Measurements from ENCODE around the gene TACSTD2.
A peak's percentile ranks its signal among the peaks of the same experiment; 100 is the strongest.
"Not testable (repeated sequence)": the region's sequence is repeated elsewhere in the genome, so short reads cannot be mapped to it uniquely, and the experiment has no call there.

TACSTD2 gene

DNA sequence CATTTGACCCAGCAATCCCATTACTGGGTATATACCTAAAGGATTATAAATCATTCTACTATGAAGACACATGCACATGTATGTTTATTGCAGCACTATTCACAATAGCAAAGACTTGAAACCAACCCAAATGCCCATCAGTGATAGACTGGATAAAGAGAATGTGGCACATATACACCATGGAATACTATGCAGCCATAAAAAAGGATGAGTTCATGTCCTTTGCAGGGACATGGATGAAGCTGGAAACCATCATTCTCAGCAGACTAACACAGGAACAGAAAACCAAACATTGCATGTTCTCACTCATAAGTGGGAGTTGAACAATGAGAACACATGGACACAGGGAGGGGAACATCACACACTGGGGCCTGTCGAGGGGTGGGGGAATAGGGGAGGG is 13.3 kb downstream of the TACSTD2 start:
- DNase-seq (ENCODE audit: low read depth) = not testable (repeated sequence)

DNA sequence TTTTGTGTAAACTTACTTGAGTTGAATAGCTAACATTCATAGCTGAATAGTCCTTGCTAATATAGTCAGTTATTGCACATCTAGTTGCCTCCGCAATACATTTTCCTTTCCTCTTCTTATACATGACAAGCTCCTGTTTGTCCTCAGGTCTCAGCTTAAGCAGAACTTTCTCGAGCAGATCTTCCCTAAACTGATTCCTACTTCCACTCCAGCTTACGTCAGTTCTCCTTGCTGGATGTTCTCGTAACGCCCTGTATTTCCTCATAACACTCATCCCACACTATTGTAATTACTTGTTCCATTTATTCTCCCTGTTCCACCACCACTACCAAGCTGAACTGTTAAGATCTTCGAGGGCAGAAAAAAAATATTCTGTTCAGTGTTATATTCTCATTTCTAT is 15.4 kb downstream of the TACSTD2 start:
- DNase-seq (ENCODE audit: low read depth) = no peak

DNA sequence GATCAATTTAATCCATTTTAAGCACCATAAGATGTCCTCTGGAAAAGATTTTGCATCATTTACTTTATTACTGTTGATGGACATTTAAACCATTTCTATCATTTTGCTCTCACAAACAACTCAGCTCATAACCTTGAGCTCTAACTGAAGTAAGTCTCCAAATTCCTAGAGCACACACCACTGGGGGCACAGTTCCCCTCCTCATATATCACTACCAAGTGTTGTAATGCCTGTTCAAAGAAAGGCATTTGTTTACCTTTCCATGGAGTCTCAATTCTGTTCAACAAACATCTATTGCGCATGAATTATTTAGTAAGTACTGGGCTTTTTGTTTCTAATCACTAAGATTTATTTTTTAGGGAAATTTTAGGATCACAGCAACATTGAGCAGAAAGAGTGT is 21.7 kb downstream of the TACSTD2 start:
- DNase-seq (ENCODE audit: low read depth) = no peak

DNA sequence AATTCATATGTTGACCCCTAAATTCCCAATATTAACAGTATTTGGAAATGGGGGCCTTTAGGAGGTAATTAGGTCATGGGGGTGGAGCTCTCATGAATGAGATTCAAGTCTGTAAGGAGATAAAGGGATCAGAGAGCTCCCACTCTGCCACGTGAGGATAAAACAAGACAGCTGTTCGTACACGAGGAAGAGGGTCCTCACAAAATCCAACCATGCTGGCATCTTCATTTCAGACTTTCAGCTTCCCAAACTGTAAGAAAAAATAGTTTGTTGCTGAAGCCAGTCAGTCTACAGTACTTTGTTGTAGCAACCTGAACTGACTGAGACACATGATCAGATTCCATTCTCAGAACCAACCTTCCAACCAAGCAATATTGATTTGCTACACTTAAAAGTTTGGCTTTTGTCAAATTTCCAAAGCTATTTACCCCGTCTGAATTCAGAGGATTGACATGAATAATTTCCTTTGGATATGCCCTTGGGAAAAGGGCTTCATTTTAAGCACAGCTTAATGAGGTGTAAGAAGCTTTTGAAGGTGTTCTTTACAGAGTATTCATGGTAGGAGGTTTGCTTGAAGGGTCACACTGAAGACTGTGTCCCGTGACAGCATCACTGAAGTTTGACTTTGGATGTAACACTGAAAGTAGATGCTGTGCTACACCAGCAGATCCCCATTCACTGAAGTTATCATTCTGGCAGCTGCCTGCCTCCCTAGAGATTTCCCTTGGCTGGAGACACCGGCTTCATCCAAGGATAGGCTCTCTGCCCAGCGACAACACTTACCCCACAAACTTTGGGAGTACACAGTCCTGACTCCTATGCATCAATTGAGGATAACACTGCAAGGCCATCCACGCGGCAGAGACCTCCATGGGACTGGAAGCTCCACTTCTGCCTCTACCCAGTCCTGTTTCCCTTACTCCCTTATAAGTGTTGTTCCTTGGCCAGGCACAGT is 25.6 kb downstream of the TACSTD2 start:
- DNase-seq (ENCODE audit: low read depth) = no peak

DNA sequence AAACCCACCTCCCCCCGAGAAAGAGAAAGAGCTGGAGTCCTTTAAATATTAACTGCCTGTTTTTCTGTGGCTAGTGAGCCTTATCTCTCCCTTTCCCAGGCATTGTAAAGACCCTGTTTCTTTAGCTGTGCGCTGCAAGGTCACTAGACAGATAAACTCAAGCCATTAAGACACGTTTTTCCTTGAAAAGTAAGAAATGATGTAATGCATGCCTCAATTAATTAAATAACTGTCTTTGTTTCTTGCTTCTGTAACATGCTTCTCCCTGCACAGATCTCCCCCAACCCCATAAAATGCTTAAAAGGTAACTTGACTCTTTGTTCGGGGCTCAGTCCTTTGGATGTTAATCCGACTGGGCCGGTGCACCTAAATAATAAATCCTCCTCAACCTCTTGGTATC is 27.8 kb downstream of the TACSTD2 start:
- not testable (repeated sequence) for DNase-seq (ENCODE audit: low read depth)

DNA sequence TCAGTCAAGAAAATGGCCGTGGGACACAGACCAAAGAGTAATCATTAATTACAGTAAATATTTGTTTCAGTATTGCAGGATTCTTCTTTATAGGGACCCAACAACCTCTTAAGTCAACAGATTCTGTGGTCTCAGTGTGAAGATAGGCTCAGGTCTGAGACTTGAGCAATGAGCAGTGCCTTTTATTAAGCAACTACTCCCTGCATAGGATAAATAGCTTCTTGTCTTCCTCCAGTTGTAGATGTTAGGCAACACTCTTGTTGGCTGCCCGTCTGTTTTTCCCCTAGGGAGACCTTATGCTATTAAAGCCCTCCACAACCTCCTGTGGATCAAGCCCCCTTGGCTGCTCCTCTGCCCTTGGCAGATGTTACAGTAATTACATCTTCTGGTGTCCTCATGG is 28.7 kb downstream of the TACSTD2 start:
- no peak for DNase-seq (ENCODE audit: low read depth)

DNA sequence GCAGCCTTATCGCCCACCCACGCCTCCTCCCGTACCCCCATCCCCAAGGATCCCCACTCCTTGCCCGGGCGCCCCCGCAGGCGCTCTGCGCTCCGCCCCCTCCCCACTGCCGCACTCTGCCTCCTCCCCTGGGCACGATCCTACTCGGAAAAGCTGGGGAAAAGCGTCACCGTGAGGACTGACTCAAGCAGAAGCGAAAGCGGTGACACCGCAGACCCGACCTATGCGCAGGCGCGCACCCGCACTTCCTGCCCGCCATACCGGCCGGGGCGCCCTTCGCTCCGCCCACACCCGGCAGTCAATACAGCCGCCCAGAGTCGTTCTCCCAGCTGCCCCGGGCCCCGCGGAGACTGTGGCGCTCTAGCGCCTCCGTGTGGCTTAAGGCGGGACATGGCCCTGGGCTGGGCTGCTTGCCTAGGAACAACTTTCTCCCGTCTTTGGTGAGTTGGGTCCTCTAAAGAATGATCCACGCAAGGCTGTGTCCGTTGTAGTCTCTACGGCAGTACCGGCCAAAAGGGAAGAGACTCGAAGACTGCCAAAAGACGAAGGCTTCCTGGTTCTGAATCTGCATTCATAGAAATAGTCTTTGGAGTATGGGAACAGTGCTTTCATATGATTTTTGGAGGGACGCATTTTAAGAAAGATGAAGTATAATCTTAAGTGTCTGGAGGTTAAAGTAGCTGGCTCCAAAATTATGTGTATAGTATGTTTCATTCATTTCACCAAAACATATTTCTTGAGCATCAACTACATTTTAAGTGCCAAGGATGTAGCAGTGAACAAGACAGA is 30.3 kb downstream of the TACSTD2 start, which contains the start of gene OMA1:
Gene OMA1 (minus strand): TSS at position 207 of the 789 bp plus-strand sequence. CDS start 7,432 bp downstream, outside the sequence.
- DNase-seq (ENCODE audit: low read depth) = peak; percentile 96

DNA sequence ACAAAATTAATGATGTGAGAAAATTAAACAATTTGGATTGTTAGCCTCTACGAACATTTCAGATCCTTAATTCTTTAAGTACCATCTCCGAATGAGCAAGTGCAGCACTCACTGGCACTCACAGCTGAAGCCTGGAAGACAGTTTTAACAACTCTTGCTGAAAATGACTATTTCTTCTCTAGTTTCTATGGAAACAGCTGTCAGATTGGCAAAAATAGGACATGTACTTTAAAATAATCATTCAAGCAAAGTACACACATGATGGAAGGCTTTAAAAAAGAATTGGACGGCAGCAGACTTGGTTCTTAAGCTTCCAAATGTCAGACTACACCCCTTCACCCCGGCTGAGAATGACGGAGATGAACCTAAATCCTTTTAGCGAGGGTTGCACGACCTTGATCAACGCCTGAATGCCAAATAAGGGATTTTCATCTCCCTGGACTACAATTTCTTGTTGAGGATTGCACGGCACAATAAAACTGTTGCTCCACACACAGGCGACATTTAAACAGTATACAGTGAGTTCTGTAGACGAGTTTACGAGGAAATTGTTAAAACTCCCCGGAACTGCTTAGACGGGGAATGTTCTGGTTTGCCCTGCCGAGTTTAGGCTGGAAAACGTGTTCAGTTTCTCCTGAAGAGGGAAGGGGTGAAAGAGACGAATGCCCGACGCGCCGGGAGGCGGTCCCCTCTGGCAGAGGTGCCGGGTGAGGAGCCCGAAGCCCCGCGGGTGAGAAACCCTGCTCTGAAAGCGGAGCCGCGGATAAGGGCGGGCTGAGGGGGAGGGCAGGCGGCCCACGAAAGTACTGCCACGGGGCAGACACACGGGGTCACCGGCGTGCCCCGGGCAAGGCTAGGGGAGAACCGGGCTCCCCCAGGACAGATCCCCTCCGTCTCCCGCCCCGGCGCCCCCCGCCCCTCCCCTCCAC is 31.2 kb downstream of the TACSTD2 start:
- DNase-seq (ENCODE audit: low read depth) = peak; percentile 54

DNA sequence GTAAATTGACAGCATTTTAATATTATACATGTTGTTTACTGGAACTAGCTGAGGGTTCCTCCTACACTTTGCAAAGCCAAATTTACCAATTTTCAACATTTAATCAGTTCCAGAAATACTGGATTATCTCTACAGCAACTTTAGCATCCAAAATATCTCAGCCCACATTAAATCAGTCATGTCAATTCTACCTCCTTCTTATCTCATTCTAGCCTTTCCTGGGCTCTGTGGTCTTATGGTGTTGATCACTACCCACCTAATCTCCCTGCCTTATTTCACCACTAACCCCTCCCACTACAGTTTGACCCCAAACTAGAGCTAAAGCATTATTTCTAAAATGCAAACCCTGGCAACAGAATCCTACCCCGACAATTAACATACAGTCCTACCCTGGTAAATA is 33.8 kb downstream of the TACSTD2 start:
- no peak for DNase-seq (ENCODE audit: low read depth)

DNA sequence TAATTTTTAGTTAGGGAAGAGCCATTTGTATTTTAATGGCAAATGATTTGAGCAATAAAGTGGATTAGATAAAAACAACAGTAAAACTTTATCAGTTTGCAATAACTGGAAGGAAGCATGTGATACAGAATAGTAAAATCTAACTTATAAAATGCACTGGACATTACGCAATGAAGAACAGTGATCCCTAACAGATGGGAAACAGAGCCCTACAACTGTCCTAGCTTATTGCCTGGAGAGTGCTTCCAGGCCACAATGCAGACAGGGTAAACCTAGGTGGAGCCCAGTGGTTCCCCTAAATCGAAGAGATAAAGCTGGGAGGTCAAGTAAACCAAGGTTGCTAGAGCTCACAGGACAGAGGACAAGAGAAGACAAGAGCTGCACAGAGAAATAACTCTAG is 37.5 kb downstream of the TACSTD2 start:
- no peak for DNase-seq (ENCODE audit: low read depth)

DNA sequence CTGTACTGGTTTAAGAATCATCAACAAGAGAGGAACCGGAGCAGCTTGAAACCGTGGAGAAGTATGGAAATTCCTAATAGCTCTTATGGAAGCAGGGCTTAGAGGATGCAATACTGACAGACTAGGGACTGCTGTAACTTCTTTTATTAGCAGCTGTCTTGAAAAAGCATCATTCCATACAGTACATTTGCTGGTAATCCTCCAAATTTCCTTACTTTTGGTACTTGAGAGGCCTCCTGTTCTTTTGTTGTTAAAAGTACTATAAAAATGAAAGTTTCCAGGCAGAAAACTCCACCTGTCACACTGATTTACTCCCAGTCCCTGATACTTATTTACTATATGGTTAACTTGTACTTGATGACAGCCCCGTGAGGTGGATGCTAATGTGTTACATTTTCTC is 38.2 kb downstream of the TACSTD2 start:
- no peak for DNase-seq (ENCODE audit: low read depth)

DNA sequence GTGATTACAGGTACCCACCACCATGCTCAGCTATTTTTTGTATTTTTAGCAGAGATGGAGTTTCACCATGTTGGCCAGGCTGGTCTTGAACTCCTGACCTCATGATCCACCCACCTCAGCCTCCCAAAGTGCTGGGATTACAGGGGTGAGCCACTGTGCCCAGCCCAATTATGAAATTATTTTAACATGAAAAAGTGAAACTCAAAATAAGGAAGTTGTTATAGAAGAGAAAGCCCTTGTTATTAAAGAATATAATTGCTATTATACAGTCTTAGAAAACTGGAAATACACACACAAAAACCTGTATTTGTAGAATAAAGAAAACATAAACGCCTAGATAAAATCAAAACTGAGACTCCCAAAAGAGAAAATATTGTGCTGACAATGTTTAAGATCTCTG is 45.2 kb downstream of the TACSTD2 start:
- not testable (repeated sequence) for DNase-seq (ENCODE audit: low read depth)

DNA sequence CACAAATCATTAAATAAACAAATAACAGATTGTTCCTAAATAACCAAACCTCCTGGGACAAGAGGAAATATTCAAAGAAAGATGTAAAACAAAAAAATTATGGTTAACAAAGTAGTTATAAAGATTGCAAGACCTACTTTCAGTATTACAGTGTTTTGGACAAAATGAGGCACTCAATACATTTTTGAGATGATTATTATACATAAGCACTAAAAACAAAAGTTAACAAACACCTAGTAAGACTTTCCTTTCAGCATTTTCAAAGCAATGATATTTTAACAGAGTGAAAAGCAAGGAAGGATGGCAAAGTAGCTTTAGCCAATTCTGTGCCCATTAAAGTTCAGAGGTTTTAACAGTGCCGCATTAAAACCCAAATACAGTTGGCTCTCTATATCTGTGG is 47.8 kb downstream of the TACSTD2 start:
- no peak for DNase-seq (ENCODE audit: low read depth)

DNA sequence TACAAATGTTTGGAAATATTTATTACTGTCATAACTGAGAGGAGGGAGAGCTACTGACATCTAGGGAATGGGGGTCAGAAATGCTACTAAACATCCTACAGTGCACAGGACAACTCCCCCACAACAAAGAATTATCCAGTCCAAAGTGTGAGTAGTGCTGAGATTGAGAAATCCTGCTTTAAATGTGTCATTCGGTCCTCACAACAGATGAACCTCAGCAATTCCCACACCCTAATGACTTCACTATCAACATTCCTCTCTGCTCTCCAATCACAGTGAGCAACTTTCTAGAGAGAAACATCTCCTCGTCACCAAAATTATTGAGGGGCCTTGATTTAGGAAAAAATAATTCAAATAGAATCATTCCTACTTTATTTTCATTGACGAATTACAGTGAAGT is 48.5 kb downstream of the TACSTD2 start:
- DNase-seq (ENCODE audit: low read depth) = no peak
